Inferior parietal cortex (tissue), 1 donor: Measurements from ENCODE around the gene GDPD4.
"Not testable (repeated sequence)": the region's sequence is repeated elsewhere in the genome, so short reads cannot be mapped to it uniquely, and the experiment has no call there.

Source experiments
- DNase-seq: peaks from one replicate; pipeline ENCODE4 v3.0.0-alpha.2; 2016; ENCODE audit errors: extremely low spot score

The GDPD4 gene

GRCh38 chr11:77301510-77301909 is at the start of gene GDPD4:
Gene GDPD4 (minus strand): TSS chr11:77301686. CDS start chr11:77285137, 16,549 bp downstream.
- DNase-seq: no peak

GRCh38 chr11:77347948-77348347 is 46.5 kb upstream of the GDPD4 start:
- no peak for DNase-seq

- DNase-seq: no peak
Measured at GRCh38 chr11:77346906-77347603, 45.6 kb upstream of the GDPD4 start.

- no peak for DNase-seq
Measured at GRCh38 chr11:77345621-77346020, 44.1 kb upstream of the GDPD4 start.

GRCh38 chr11:77340501-77340900 is 39.0 kb upstream of the GDPD4 start:
- DNase-seq: no peak

GRCh38 chr11:77332259-77332658 is 30.8 kb upstream of the GDPD4 start:
- no peak for DNase-seq

- no peak for DNase-seq
Measured at GRCh38 chr11:77325159-77325558, 23.7 kb upstream of the GDPD4 start.

GRCh38 chr11:77324508-77324907 is 23.0 kb upstream of the GDPD4 start:
- no peak for DNase-seq

GRCh38 chr11:77322926-77323590 is 21.6 kb upstream of the GDPD4 start:
- peak; percentile 25 for DNase-seq

GRCh38 chr11:77322506-77322905 is 21.0 kb upstream of the GDPD4 start:
- peak; percentile 43 for DNase-seq

- no peak for DNase-seq
Measured at GRCh38 chr11:77320351-77320750, 18.9 kb upstream of the GDPD4 start.

- DNase-seq: no peak
Measured at GRCh38 chr11:77318600-77318999, 17.1 kb upstream of the GDPD4 start.

- DNase-seq: no peak
Measured at GRCh38 chr11:77316733-77317342, 15.4 kb upstream of the GDPD4 start.

- DNase-seq: no peak
Measured at GRCh38 chr11:77312107-77312506, 10.6 kb upstream of the GDPD4 start.

- no peak for DNase-seq
Measured at GRCh38 chr11:77311701-77312100, 10.2 kb upstream of the GDPD4 start.

GRCh38 chr11:77310721-77311120 is 9.2 kb upstream of the GDPD4 start:
- no peak for DNase-seq

- peak; percentile 49 for DNase-seq
Measured at GRCh38 chr11:77309401-77310085, 8.1 kb upstream of the GDPD4 start.

GRCh38 chr11:77308838-77309237 is 7.4 kb upstream of the GDPD4 start:
- no peak for DNase-seq

- DNase-seq: no peak
Measured at GRCh38 chr11:77303328-77303727, 1.8 kb upstream of the GDPD4 start.

GRCh38 chr11:77302752-77303151 is 1.3 kb upstream of the GDPD4 start:
- DNase-seq: no peak

- no peak for DNase-seq
Measured at GRCh38 chr11:77300695-77301094, 791 bp downstream of the GDPD4 start.

- not testable (repeated sequence) for DNase-seq
Measured at GRCh38 chr11:77300028-77300427, 1.5 kb downstream of the GDPD4 start.
